IPS-18a (cell line): Measurements from ENCODE around the gene DNAJB2.
"Not testable (repeated sequence)": the region's sequence is repeated elsewhere in the genome, so short reads cannot be mapped to it uniquely, and the experiment has no call there.

ENCODE experiments used
- H3K27ac ChIP-seq: one replicate; pipeline ENCODE4 v1.5.1; 2013; ENCODE audit warnings: low read length
- H3K27me3 ChIP-seq: one replicate; pipeline ENCODE4 v1.6.1; 2013; ENCODE audit warnings: mild to moderate bottlenecking, low read length; ENCODE audit not compliant: control insufficient read depth, insufficient read depth
- H3K36me3 ChIP-seq: one replicate; pipeline ENCODE4 v1.6.1; 2013; ENCODE audit warnings: low read depth, low read length; ENCODE audit not compliant: control insufficient read depth
- H3K4me1 ChIP-seq: one replicate; pipeline ENCODE4 v1.6.1; 2013; ENCODE audit warnings: low read depth, low read length; ENCODE audit not compliant: control insufficient read depth
- H3K4me3 ChIP-seq: one replicate; pipeline ENCODE4 v1.5.1; 2013; ENCODE audit warnings: low read length
- H3K9ac ChIP-seq: one replicate; pipeline ENCODE4 v1.6.1; 2013; ENCODE audit warnings: mild to moderate bottlenecking, low read length, moderate library complexity
- H3K9me3 ChIP-seq: one replicate; pipeline ENCODE4 v1.6.1; 2013; ENCODE audit warnings: low read depth, low read length; ENCODE audit not compliant: control insufficient read depth

The DNAJB2 gene

DNA sequence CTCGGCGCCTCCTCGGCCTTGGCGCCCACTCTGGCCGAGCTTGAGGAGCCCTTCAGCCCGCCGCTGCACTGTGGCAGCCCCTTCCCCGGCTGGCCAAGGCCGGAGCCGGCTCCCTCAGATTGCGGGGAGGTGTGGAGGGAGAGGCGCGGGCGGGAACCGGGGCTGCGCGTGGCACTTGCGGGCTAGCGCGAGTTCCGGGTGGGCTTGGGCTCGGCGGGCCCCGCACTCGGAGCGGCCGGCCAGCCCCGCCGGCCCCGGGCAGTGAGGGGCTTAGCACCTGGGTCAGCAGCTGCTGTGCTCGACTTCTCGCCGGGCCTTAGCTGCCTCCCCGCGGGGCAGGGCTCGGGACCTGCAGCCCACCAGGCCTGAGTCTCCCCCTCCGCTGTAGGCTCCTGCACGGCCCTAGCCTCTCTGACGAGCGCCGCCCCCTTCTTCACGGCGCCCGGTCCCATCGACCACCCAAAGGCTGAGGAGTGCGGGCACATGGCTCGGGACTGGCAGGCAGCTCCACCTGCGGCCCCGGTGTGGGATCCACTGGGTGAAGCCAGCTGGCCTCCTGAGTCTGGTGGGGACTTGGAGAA lies 33.6 kb downstream of the DNAJB2 start:
- H3K36me3 ChIP-seq, H3K9ac ChIP-seq, H3K4me1 ChIP-seq, H3K27ac ChIP-seq, H3K9me3 ChIP-seq, H3K4me3 ChIP-seq: not testable (repeated sequence)
- H3K27me3 ChIP-seq: peaks cover 25% of the 10 kb centered on the region

- no peak overlapping the region for H3K9ac ChIP-seq
- peaks cover 4% of the 10 kb centered on the region for H3K27me3 ChIP-seq
- H3K27ac ChIP-seq: no peak overlapping the region
- H3K4me1 ChIP-seq: no peaks in the 10 kb centered on the region
- no peaks in the 10 kb centered on the region for H3K9me3 ChIP-seq
- H3K36me3 ChIP-seq: no peaks in the 10 kb centered on the region
- H3K4me3 ChIP-seq: no peak overlapping the region
Observed at GRCh38 chr2:219314804-219315468, 35.8 kb downstream of the DNAJB2 start.

GRCh38 chr2:219323434-219323833 lies 44.3 kb downstream of the DNAJB2 start:
- no peaks in the 10 kb centered on the region for H3K36me3 ChIP-seq
- H3K4me3 ChIP-seq: no peak overlapping the region
- H3K4me1 ChIP-seq: no peaks in the 10 kb centered on the region
- H3K9ac ChIP-seq: no peak overlapping the region
- H3K27me3 ChIP-seq: peaks cover 4% of the 10 kb centered on the region
- no peaks in the 10 kb centered on the region for H3K9me3 ChIP-seq
- H3K27ac ChIP-seq: no peak overlapping the region

GRCh38 chr2:219325136-219325535 lies 46.0 kb downstream of the DNAJB2 start:
- H3K36me3 ChIP-seq: no peaks in the 10 kb centered on the region
- no peak overlapping the region for H3K4me3 ChIP-seq
- H3K9me3 ChIP-seq: no peaks in the 10 kb centered on the region
- no peaks in the 10 kb centered on the region for H3K4me1 ChIP-seq
- H3K27ac ChIP-seq: no peak overlapping the region
- no peak overlapping the region for H3K9ac ChIP-seq
- H3K27me3 ChIP-seq: peaks cover 17% of the 10 kb centered on the region

DNA sequence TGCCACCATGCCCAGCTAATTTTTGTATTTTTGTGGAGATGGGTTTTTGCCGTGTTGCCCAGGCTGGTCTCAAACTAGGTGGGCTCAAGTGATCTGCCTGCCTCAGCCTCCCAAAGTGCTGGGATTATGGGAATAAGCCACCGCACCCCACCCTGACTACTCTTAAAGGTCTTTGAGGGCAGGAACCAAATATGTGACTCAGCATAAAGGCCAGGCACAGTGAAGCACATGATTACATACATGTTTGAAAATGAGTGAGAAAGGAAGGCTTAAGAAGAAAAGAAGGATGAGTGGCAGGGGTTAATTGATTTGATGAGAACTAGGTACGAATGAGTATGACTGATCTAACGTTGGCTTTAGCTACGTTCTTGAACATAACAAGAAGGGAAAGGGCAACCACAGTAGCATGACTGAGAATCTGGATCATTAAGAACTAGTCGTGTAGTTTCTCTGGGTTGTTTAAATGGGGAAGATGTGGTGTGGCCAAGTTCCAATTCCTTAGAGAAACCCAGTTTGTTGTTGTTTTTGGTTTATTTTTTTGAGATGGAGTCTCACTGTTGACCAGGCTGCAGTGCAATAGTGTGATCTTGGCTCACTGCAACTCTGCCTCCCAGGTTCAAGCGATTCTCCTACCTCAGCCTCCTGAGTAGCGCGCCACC lies 46.6 kb downstream of the DNAJB2 start:
- H3K9me3 ChIP-seq: no peaks in the 10 kb centered on the region
- H3K36me3 ChIP-seq: no peaks in the 10 kb centered on the region
- no peaks in the 10 kb centered on the region for H3K4me1 ChIP-seq
- H3K9ac ChIP-seq: no peak overlapping the region
- no peak overlapping the region for H3K4me3 ChIP-seq
- peaks cover 23% of the 10 kb centered on the region for H3K27me3 ChIP-seq
- H3K27ac ChIP-seq: no peak overlapping the region

DNA sequence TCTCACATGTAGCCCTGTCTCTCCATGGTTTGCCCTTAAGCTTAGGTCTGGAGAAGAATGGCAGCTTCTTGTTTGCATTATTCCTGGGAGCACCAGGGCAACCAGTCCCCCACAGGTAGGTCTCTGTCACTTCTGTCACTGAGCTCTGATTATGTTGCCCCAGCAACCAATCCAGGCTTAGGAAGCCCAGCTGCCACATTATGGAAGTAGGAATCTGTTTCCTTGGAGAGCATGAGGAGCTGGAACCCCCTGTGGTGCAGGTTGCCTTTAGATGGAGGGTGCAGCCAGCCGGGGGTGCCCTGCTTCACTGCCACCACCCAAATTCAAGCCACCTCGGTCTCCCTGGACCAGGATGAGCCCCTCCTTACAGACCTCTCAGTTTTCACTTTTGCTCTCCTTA lies 48.6 kb downstream of the DNAJB2 start:
- Histone ChIP-seq H3K9me3 (no peaks in the 10 kb centered on the region), H3K9ac (no peak overlapping the region), H3K27me3 (peaks cover 38% of the 10 kb centered on the region), H3K4me1 (peaks cover 6% of the 10 kb centered on the region), H3K27ac (no peak overlapping the region), H3K36me3 (no peaks in the 10 kb centered on the region), H3K4me3 (no peak overlapping the region)

- H3K4me3 ChIP-seq: peak overlapping the region; percentile 35
- H3K9ac ChIP-seq: no peak overlapping the region
- no peaks in the 10 kb centered on the region for H3K9me3 ChIP-seq
- H3K36me3 ChIP-seq: no peaks in the 10 kb centered on the region
- H3K4me1 ChIP-seq: peaks cover 6% of the 10 kb centered on the region
- no peak overlapping the region for H3K27ac ChIP-seq
- peaks cover 53% of the 10 kb centered on the region for H3K27me3 ChIP-seq
Observed at GRCh38 chr2:219331560-219332213, 52.5 kb downstream of the DNAJB2 start.

GRCh38 chr2:219332542-219332941 lies 53.4 kb downstream of the DNAJB2 start, which contains the start of gene RESP18:
Gene RESP18, minus strand, starts transcription at chr2:219332744.
- H3K9ac ChIP-seq: no peak within 1 kb of the TSS
- H3K27me3 ChIP-seq: peaks cover 53% of the 10 kb centered on the region
- H3K4me1 ChIP-seq: peaks cover 6% of the 10 kb centered on the region
- no peaks in the 10 kb centered on the region for H3K9me3 ChIP-seq
- peak within 1 kb of the TSS; percentile 35 for H3K4me3 ChIP-seq
- H3K36me3 ChIP-seq: no peaks in the 10 kb centered on the region
- no peak within 1 kb of the TSS for H3K27ac ChIP-seq

DNA sequence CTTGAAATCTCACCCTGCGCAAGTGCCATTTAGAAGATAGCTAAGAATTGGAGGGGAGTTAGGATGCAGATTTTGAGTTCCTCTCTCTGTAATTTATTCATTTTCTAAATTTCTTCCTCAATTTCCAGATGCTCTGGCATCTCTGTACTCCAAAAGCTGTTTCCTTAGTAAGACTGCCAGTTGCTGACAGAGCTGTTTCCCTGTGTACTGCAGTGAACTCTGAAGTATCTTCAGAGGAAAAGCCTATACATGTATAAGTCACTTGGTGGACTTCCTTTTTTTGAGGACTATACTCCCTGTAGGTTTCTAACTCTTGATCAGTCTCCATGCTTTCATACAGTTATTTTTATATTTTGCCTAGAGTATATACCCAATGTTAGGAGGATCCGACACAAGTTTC lies 54.9 kb downstream of the DNAJB2 start:
- no peak overlapping the region for H3K9ac ChIP-seq

GRCh38 chr2:219335373-219335786 lies 56.2 kb downstream of the DNAJB2 start:
- no peak overlapping the region for H3K4me3 ChIP-seq
- peaks cover 38% of the 10 kb centered on the region for H3K27me3 ChIP-seq
- H3K9ac ChIP-seq: no peak overlapping the region
- no peaks in the 10 kb centered on the region for H3K9me3 ChIP-seq
- peaks cover 6% of the 10 kb centered on the region for H3K4me1 ChIP-seq
- H3K27ac ChIP-seq: no peak overlapping the region
- no peaks in the 10 kb centered on the region for H3K36me3 ChIP-seq

More for the DNA sequence above, 54.9 kb downstream of the DNAJB2 start:
- H3K4me1 ChIP-seq: peaks cover 6% of the 10 kb centered on the region
- peaks cover 51% of the 10 kb centered on the region for H3K27me3 ChIP-seq
- no peaks in the 10 kb centered on the region for H3K9me3 ChIP-seq
- H3K36me3 ChIP-seq: no peaks in the 10 kb centered on the region
- no peak overlapping the region for H3K27ac ChIP-seq
- H3K4me3 ChIP-seq: no peak overlapping the region
